NOMO-1 treated with DMSO at 0.1 percent for 48 hours (cell line): ENCODE results near the gene ALS2.
A peak's percentile ranks its signal among the peaks of the same experiment; 100 is the strongest.
"Not testable (repeated sequence)": the region's sequence is repeated elsewhere in the genome, so short reads cannot be mapped to it uniquely, and the experiment has no call there.

Source experiments
- DNase-seq: peaks from one replicate; lab custom pipeline; 2025; ENCODE audit not compliant: unreplicated experiment; lab: John Stamatoyannopoulos, UW

Gene ALS2

DNA sequence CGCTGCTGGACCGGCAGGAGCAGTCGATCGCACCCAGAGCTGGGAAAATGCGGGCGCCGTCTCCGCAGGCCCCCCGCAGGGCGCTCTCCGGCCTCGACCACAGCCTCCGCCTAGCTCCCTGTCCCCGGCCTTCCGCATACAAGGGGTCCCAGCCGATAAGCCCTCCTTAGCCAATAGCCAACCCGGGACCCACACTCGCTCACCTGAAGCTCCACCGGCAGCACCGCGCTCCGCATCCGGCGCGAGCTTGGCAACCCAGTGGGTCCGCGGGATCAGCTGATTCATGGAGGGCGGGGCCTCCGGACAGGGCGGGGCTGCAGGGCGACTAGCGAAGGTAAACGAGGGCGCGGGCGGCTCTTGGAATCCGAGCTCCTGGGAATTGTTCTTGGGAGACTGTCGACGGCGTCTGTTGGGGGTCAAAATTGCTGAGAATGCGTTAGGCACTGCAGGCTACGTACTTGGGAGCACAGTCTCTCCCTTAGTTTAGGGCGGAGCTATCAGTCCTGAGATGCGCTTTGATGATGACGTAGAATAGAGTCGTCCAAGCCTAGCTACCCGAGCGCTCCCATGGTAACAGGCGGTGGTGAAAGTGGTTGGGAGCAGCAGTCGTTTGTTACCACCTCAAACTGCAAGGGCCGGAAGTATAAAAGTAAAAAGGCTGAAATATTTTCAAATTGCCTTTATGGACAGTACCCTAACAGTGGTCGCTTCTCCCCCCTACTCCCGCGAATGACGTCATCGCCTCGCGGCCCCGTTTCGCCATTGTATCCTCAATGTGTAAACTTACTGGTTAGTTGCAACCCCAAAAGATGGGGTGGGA is at the start of gene ALS2:
Gene ALS2 (minus strand): TSS at position 260 of the 820 bp plus-strand sequence. CDS start 12,048 bp downstream, outside the sequence.
- DNase-seq: peak; percentile 93

- DNase-seq: no peak
Observed at GRCh38 chr2:201828220-201828619, 47.5 kb upstream of the ALS2 start.

DNA sequence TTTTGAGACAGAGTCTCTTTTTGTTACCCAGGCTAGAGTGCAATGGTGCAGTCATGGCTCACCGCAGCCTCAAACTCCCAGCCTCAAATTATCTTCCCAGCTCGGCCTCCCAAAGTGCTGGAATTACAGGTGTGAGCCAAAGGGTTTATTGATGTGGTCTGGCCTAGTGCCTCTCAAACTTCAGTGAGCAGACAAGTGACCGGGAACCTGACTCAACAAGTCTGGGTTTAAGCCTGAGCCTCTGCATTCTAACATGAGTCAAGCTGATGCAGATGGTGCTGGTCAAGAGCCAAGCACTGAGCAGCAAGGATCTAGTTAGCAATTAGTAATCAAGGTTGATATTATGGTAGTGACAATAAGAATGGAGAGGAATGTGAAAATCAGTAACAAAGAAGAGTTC is 46.9 kb upstream of the ALS2 start:
- no peak for DNase-seq

- no peak for DNase-seq
Observed at GRCh38 chr2:201824212-201824611, 43.5 kb upstream of the ALS2 start.

DNA sequence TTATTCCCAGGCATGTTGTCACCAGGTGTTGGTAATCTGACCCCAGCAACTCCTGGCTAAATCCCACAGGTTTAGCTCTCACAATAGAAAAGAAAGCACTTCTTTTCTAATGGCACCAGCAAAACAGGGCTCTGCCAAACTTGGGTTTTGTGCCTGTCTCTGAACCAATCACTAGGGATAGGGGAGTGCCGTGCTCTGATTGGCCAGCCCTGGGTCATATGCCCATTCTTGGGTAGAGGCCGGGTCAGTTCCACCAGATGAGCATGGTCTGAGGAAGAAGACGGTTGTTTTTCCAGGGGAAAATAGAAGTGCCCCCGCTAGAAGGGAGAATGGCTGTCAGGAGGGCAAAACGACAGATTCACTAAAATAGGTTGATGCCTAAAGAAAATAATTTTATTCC is 40.3 kb upstream of the ALS2 start:
- DNase-seq: no peak

GRCh38 chr2:201820383-201821007 is 39.8 kb upstream of the ALS2 start:
- DNase-seq: no peak

GRCh38 chr2:201816657-201817575 is 36.2 kb upstream of the ALS2 start:
- DNase-seq: no peak

- DNase-seq: no peak
Observed at GRCh38 chr2:201813996-201814760, 33.4 kb upstream of the ALS2 start.

- not testable (repeated sequence) for DNase-seq
Observed at GRCh38 chr2:201810604-201811003, 29.9 kb upstream of the ALS2 start.

DNA sequence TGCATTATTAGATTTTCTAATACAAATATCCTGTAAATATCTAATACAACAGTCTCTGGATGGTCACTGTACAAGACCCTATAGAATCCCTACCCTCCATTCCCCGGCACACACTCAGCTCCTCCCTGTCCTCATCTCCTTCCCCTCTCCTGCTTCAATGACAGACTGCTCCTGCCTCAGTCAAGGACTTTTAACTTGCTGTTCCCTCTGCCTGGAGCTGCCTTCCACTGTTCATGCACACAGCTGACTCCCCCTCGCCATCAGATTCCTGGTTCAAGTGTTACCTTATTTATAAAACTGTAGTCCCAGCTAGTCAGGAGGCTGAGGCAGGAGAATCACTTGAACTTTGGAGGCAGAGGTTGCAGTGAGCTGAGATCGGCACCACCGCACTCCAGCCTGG is 28.9 kb upstream of the ALS2 start:
- DNase-seq: no peak

DNA sequence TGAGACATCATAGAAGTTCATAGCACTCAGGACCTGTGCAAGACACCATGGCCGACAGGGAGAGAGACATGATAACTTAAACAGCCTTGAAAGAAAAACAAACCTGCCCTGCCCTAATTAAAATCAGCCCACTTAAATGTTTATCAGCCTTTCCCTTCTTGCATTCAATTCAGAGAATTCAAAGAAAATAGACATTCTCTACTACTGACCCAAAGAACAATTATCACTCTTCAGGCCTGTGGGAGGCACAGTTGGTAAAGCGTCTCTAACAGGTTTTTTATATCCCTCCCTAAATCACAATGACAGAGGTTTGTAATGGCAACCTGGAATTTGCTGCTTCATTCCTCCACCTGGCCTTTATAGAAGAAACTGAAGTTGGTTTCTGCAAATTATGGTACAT is 27.3 kb upstream of the ALS2 start:
- no peak for DNase-seq

DNA sequence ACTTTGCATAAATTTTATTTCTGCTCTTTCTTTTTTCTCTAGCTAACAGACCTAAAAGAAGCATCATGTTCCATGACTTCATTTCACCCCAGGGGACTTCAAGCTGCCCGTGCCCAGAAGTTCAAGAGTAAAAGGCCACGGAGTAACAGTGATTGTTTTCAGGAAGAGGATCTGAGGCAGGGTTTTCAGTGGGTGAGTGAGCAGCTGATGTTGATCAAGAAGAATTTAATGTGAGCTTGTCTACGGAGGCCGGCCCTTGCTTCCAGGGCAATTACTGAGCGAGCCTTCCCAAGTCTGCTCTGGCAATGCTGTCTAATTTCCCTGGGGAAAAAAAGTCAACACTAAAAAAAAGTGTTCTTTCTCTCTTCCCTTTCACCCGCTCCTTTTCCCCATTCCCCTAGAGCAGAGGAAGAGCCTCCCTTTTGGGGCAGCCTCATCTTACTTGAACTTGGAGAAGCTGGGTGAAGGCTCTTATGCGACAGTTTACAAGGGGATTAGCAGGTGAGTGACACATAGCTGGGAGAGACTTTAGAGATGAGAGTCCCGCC is 26.8 kb upstream of the ALS2 start:
- no peak for DNase-seq

DNA sequence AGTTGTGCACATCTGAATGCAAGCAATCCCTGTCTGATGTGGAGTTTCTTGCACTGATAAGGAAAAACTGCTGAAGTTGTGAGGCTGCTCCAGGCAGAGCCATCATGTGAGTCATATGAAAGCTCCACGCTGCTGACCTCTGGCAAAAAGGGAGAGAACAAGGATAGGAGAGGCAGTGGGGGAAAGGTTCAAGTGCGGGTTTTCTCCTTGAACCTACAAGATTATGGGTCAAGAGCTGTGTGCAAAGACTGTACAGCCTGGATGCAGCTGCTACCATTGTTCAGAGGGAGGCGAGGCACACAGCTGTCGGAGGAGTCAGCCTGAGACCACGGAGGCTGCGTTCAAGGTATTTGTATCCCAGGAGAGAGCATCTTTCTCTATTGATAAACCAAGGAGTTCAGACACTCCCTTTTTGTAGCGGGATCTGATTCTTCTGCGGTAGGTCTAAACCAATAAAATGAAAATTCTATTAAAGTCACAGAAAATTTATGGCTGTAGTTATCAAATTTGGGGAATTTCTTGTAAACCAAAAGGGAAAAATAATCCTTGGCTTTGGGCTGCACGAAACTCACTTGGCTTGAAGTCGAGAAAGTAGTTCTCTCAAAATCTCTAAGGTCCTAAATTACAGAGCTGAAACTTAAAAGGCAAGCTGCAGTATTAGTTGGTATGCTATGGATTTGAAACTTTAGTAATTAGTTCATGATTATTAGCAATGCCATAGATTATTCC is 25.9 kb upstream of the ALS2 start, which contains the start of gene CDK15:
Gene CDK15 (plus strand): TSS at position 96 of the 729 bp plus-strand sequence. CDS start 128 bp downstream, at position 224.
- no peak for DNase-seq

DNA sequence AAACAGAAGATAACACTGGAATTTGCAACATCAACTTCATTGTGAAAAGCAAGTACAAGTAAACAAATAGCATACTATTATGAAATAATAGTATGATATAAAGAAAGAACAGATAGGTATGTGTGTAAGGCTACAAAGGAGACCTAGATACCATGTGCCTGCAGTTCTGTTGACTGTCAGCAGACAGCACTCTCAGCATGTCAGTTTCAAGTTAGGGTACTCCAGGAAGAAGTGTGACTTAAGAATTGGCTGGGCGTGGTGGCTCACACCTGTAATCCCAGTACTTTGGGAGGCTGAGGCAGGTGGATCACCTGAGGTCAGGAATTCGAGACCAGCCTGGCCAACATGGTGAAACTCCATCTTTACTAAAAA is 18.2 kb upstream of the ALS2 start:
- DNase-seq: peak; percentile 4

GRCh38 chr2:201798252-201798913 is 17.6 kb upstream of the ALS2 start:
- DNase-seq: no peak

GRCh38 chr2:201797175-201797840 is 16.6 kb upstream of the ALS2 start:
- DNase-seq: peak; percentile 34

GRCh38 chr2:201796478-201796865 is 15.7 kb upstream of the ALS2 start:
- no peak for DNase-seq

DNA sequence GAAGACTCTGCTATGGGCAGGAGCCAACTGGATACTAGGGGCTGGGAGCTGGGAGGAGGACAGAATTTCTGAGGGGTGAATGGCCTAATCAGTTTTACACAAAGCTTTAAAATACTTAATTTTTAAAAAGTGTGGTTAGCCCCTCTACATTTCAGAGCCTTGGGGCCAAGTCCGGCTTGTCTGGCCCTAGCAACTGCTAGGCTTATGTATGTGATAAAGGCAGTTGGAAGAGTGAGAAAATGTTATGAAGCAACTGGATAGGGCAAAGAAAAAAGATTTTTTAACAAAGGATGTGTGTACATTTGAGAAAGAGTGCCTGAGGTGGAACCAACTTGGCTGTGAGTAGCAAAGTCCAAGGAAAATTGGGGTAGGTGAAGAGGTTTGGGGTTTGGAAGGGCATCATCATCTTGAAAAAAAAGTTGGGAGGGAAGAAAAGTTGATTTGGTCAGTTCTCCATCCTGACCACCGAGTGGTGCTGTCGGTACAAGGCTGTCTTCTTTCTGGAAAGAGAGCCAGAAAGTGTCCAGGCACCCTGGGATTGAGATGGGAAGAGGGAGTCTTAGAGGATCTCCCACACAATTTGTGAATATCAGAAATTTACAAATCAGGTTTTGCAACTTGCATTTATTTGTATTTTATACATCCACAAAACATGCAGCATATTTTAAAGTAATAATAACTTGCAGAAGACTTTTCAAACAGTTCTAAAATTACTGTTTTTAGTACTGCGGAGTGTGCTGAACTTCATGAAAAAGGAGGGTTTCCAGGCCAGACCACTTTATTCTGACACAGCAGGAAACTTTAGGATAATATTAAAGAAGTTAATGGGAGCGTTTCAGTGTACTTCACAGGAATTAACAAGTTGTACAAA is 15.1 kb upstream of the ALS2 start:
- peak; percentile 12 for DNase-seq
